ENCODE data around the gene CYBA. TPM values are rescaled to one million over a fixed set of nuclear protein-coding genes. Genes with fewer than 3 reads are reported as not detected.

Gene CYBA
- total and polyA plus RNA-seq, 9 donors = 6.5 to 244 (median 56.6) TPM

GRCh38 chr16:88608076-88608475 is 42.8 kb downstream of the CYBA start:
- H3K36me3 ChIP-seq = no peaks in the 10 kb centered on the region
- intact Hi-C loops (cut with DNase I) = no loop called here
- TF ChIP-seq POLR2A (IDR thresholded peaks at IDR 0.05) (no peak), CTCF (IDR thresholded peaks at IDR 0.05) (no peak), EP300 (IDR thresholded peaks at IDR 0.05) (no peak)
- H3K4me1 ChIP-seq (ENCODE audit: insufficient read depth) = no peaks in the 10 kb centered on the region
- WGBS, 3 donors = 89 to 92% (median 90%) methylated on average over 6 of the region's 6 CpGs
- H3K27me3 ChIP-seq = no peaks in the 10 kb centered on the region
- H3K9me3 ChIP-seq = no peaks in the 10 kb centered on the region
- DNase-seq = no peak
- no peak overlapping the region for H3K4me3 ChIP-seq
- no peak overlapping the region for H3K27ac ChIP-seq

GRCh38 chr16:88606148-88606757 is 44.6 kb downstream of the CYBA start:
- TF ChIP-seq EP300 (IDR thresholded peaks at IDR 0.05) = no peak
- no peak for TF ChIP-seq CTCF (IDR thresholded peaks at IDR 0.05)
- no peak for TF ChIP-seq POLR2A (IDR thresholded peaks at IDR 0.05)
- Histone ChIP-seq H3K27ac (no peak overlapping the region), H3K27me3 (no peaks in the 10 kb centered on the region), H3K36me3 (no peaks in the 10 kb centered on the region), H3K4me1 (ENCODE audit: insufficient read depth) (no peaks in the 10 kb centered on the region), H3K9me3 (no peaks in the 10 kb centered on the region), H3K4me3 (no peak overlapping the region)
- intact Hi-C loops (cut with DNase I) = no loop called here
- no peak for DNase-seq
- 86 to 90% (median 89%) methylated on average over 17 of the region's 17 CpGs for WGBS, 3 donors

- 74 to 80% (median 75%) methylated on average over 20 of the region's 20 CpGs for WGBS, 3 donors
Observed at GRCh38 chr16:88605186-88606147, 45.4 kb downstream of the CYBA start.

GRCh38 chr16:88602091-88602490 is 48.8 kb downstream of the CYBA start:
- no peak for TF ChIP-seq CTCF (IDR thresholded peaks at IDR 0.05)
- no peak for TF ChIP-seq EP300 (IDR thresholded peaks at IDR 0.05)
- TF ChIP-seq POLR2A (IDR thresholded peaks at IDR 0.05) = no peak
- WGBS, 3 donors = 86 to 96% (median 92%) methylated on average over 7 of the region's 7 CpGs
- no peaks in the 10 kb centered on the region for H3K36me3 ChIP-seq

More at GRCh38 chr16:88605186-88606147, 45.4 kb downstream of the CYBA start:
- H3K36me3 ChIP-seq = no peaks in the 10 kb centered on the region
- no peak for DNase-seq
- no peaks in the 10 kb centered on the region for H3K4me1 ChIP-seq (ENCODE audit: insufficient read depth)
- no peaks in the 10 kb centered on the region for H3K9me3 ChIP-seq
- H3K4me3 ChIP-seq = no peak overlapping the region
- H3K27ac ChIP-seq = no peak overlapping the region
- TF ChIP-seq CTCF (IDR thresholded peaks at IDR 0.05) (no peak), POLR2A (IDR thresholded peaks at IDR 0.05) (no peak), EP300 (IDR thresholded peaks at IDR 0.05) (no peak)
- H3K27me3 ChIP-seq = no peaks in the 10 kb centered on the region
- intact Hi-C loops (cut with DNase I) = no loop called here

More at GRCh38 chr16:88602091-88602490, 48.8 kb downstream of the CYBA start:
- no peaks in the 10 kb centered on the region for H3K9me3 ChIP-seq
- H3K4me1 ChIP-seq (ENCODE audit: insufficient read depth) = no peaks in the 10 kb centered on the region
- no peak overlapping the region for H3K27ac ChIP-seq
- no peak for DNase-seq
- H3K4me3 ChIP-seq = no peak overlapping the region
- H3K27me3 ChIP-seq = no peaks in the 10 kb centered on the region
- intact Hi-C loops (cut with DNase I) = no loop called here

Measured in ovary (tissue), 9 donors.